ENCODE results near the gene TOP3B. TPM values are rescaled to one million over a fixed set of nuclear protein-coding genes. Genes with fewer than 3 reads are reported as not detected.

The TOP3B gene
- total and polyA plus RNA-seq, 4 donors: 6.0 to 26.9 (median 8.8) TPM

GRCh38 chr22:22023581-22024137 lies 41.1 kb upstream of the TOP3B start:
- no peaks in the 10 kb centered on the region for H3K4me1 ChIP-seq (ENCODE audit: control insufficient read depth in 4 of 4, insufficient read depth in 4 of 4, low read length in 3 of 4)
- no peak for DNase-seq (ENCODE audit: low spot score)
- H3K27me3 ChIP-seq (ENCODE audit: control insufficient read depth in 4 of 4, insufficient read depth in 4 of 4, low read length in 3 of 4): no peaks in the 10 kb centered on the region
- TF ChIP-seq GABPA (IDR thresholded peaks at IDR 0.05 in 1 of 2, conservative IDR thresholded peaks at IDR 0.05 in 1 of 2): no peak
- H3K27ac ChIP-seq (ENCODE audit: low read depth in 1 of 2, low read length in 2 of 2): no peak overlapping the region
- no peaks in the 10 kb centered on the region for H3K36me3 ChIP-seq (ENCODE audit: control insufficient read depth in 4 of 4, insufficient read depth in 3 of 4, low read depth in 1 of 4, low read length in 3 of 4)
- no peak overlapping the region for H3K4me3 ChIP-seq (ENCODE audit: low read depth in 1 of 3, low read length in 3 of 3)
- 88% methylated on average over 4 of the region's 4 CpGs for WGBS
- no peaks in the 10 kb centered on the region for H3K9me3 ChIP-seq (ENCODE audit: control insufficient read depth in 4 of 4, low read length in 3 of 4)
- no peak overlapping the region for H3K9ac ChIP-seq (ENCODE audit: low read depth in 1 of 2, low read length in 2 of 2)

GRCh38 chr22:22022947-22023534 lies 40.5 kb upstream of the TOP3B start:
- DNase-seq (ENCODE audit: low spot score): no peak
- TF ChIP-seq JUND (IDR thresholded peaks at IDR 0.05) (no peak), SP1 (IDR thresholded peaks at IDR 0.05) (no peak), ZBTB33 (IDR thresholded peaks at IDR 0.05) (no peak), REST (IDR thresholded peaks at IDR 0.05) (no peak), ATF3 (IDR thresholded peaks at IDR 0.05) (no peak), CTCF (IDR thresholded peaks at IDR 0.05; ENCODE audit: low read depth, low read length, missing input control) (no peak), EGR1 (IDR thresholded peaks at IDR 0.05; ENCODE audit: low read depth in 2 of 2) (no peak), MAX (IDR thresholded peaks at IDR 0.05) (no peak), TAF1 (conservative IDR thresholded peaks at IDR 0.05) (no peak), RAD21 (IDR thresholded peaks at IDR 0.05) (no peak), HNF4A (conservative IDR thresholded peaks at IDR 0.05) (no peak)
- Histone ChIP-seq H3K4me1 (ENCODE audit: control insufficient read depth in 4 of 4, insufficient read depth in 4 of 4, low read length in 3 of 4) (no peaks in the 10 kb centered on the region), H3K4me3 (ENCODE audit: low read depth in 1 of 3, low read length in 3 of 3) (no peak overlapping the region), H3K27me3 (ENCODE audit: control insufficient read depth in 4 of 4, insufficient read depth in 4 of 4, low read length in 3 of 4) (no peaks in the 10 kb centered on the region), H3K9ac (ENCODE audit: low read depth in 1 of 2, low read length in 2 of 2) (no peak overlapping the region), H3K36me3 (ENCODE audit: control insufficient read depth in 4 of 4, insufficient read depth in 3 of 4, low read depth in 1 of 4, low read length in 3 of 4) (no peaks in the 10 kb centered on the region), H3K9me3 (ENCODE audit: control insufficient read depth in 4 of 4, low read length in 3 of 4) (no peaks in the 10 kb centered on the region), H3K27ac (ENCODE audit: low read depth in 1 of 2, low read length in 2 of 2) (no peak overlapping the region)
- WGBS: 84% methylated on average over 6 of the region's 6 CpGs

Data from liver (tissue), 9 donors.